ENCODE data around the gene NNT. TPM values are rescaled to one million over a fixed set of nuclear protein-coding genes. Genes with fewer than 3 reads are reported as not detected.
"Not testable (repeated sequence)": the region's sequence is repeated elsewhere in the genome, so short reads cannot be mapped to it uniquely, and the experiment has no call there.

Gene NNT
- total RNA-seq, 1 donor from 2014 or later = 56.3 TPM

DNA sequence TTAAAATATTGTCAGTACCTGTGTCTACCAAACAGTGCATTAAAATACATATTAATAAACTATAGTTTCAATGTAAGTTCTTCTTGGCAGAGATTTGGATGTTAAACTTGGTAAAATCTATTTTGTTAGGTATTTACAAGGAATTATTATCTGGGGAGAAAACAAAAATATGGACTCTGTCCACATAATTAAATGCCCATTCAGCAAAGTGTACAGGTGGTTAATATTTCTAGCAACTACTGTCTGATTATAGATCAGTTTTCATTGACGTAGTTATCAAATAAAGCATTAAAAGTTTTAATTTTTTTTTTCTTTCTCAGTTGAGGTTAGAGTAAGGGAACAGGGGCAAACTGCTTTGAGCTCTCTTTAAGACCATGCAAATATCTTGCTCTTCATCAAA is 88.9 kb downstream of the NNT start:
- H4K20me1 ChIP-seq (ENCODE audit: low read depth) = no peaks in the 10 kb centered on the region
- no peaks in the 10 kb centered on the region for H3K9me3 ChIP-seq (ENCODE audit: low read depth)
- no peak overlapping the region for H2AFZ ChIP-seq (replicated peaks)
- Mint-ChIP-seq H3K27me3 (ENCODE audit: insufficient read depth, low read depth) (no peaks in the 10 kb centered on the region), H3K27ac (no peak overlapping the region), H3K9me3 (peaks cover 18% of the 10 kb centered on the region), H3K4me1 (no peaks in the 10 kb centered on the region), H3K4me3 (no peak overlapping the region), H3K36me3 (peaks cover 35% of the 10 kb centered on the region)
- H3K9ac ChIP-seq = no peak overlapping the region
- no peaks in the 10 kb centered on the region for H3F3A ChIP-seq (ENCODE audit: low read depth)
- H3K27me3 ChIP-seq = no peaks in the 10 kb centered on the region
- no peaks in the 10 kb centered on the region for H3K36me3 ChIP-seq
- no peaks in the 10 kb centered on the region for H3K79me2 ChIP-seq (ENCODE audit: low read depth)
- no peak for DNase-seq (ENCODE audit: low spot score)
- H3K4me2 ChIP-seq = no peak overlapping the region
- H3K4me3 ChIP-seq = no peak overlapping the region
- H3K4me1 ChIP-seq = no peaks in the 10 kb centered on the region
- no peak overlapping the region for H3K27ac ChIP-seq
- no peak for TF ChIP-seq EZH2 (IDR thresholded peaks at IDR 0.05)
- TF ChIP-seq, protein P1, sequence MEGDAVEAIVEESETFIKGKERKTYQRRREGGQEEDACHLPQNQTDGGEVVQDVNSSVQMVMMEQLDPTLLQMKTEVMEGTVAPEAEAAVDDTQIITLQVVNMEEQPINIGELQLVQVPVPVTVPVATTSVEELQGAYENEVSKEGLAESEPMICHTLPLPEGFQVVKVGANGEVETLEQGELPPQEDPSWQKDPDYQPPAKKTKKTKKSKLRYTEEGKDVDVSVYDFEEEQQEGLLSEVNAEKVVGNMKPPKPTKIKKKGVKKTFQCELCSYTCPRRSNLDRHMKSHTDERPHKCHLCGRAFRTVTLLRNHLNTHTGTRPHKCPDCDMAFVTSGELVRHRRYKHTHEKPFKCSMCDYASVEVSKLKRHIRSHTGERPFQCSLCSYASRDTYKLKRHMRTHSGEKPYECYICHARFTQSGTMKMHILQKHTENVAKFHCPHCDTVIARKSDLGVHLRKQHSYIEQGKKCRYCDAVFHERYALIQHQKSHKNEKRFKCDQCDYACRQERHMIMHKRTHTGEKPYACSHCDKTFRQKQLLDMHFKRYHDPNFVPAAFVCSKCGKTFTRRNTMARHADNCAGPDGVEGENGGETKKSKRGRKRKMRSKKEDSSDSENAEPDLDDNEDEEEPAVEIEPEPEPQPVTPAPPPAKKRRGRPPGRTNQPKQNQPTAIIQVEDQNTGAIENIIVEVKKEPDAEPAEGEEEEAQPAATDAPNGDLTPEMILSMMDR (IDR thresholded peaks at IDR 0.05) = no peak
- no peak for TF ChIP-seq EZH2phosphoT487 (IDR thresholded peaks at IDR 0.05)

DNA sequence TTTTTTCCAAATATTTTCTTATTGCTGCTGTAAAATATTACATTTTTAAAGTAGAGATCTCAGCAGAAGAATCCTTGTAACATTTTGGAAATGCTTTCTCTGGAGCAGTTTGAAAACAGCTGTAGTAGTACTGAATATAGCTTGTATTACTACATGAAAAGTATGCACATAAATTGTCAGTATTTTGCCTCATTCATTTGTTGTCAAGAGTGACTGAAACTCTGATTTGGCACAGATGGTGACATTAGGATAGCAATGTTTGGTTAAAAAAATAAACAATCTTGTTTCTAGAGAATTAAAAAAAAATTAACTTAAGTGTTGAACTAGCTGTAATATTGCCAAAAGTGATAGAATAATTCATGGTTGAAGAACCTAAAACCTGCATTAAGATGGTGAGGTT is 90.4 kb downstream of the NNT start:
- H3K4me1 Mint-ChIP-seq = no peaks in the 10 kb centered on the region
- Histone ChIP-seq H4K20me1 (ENCODE audit: low read depth) (no peaks in the 10 kb centered on the region), H2AFZ (replicated peaks) (no peak overlapping the region), H3K9me3 (ENCODE audit: low read depth) (no peaks in the 10 kb centered on the region), H3K27me3 (no peaks in the 10 kb centered on the region), H3K4me2 (no peak overlapping the region), H3K4me3 (no peak overlapping the region), H3K79me2 (ENCODE audit: low read depth) (no peaks in the 10 kb centered on the region), H3K4me1 (no peaks in the 10 kb centered on the region), H3F3A (ENCODE audit: low read depth) (no peaks in the 10 kb centered on the region), H3K9ac (no peak overlapping the region), H3K36me3 (no peaks in the 10 kb centered on the region), H3K27ac (no peak overlapping the region)
- H3K36me3 Mint-ChIP-seq = peaks cover 34% of the 10 kb centered on the region
- peaks cover 23% of the 10 kb centered on the region for H3K9me3 Mint-ChIP-seq
- H3K27me3 Mint-ChIP-seq (ENCODE audit: insufficient read depth, low read depth) = no peaks in the 10 kb centered on the region
- no peak for DNase-seq (ENCODE audit: low spot score)
- no peak for TF ChIP-seq EZH2phosphoT487 (IDR thresholded peaks at IDR 0.05)
- TF ChIP-seq, protein P1 (IDR thresholded peaks at IDR 0.05) = no peak
- no peak for TF ChIP-seq EZH2 (IDR thresholded peaks at IDR 0.05)
- no peak overlapping the region for H3K27ac Mint-ChIP-seq
- H3K4me3 Mint-ChIP-seq = no peak overlapping the region

DNA sequence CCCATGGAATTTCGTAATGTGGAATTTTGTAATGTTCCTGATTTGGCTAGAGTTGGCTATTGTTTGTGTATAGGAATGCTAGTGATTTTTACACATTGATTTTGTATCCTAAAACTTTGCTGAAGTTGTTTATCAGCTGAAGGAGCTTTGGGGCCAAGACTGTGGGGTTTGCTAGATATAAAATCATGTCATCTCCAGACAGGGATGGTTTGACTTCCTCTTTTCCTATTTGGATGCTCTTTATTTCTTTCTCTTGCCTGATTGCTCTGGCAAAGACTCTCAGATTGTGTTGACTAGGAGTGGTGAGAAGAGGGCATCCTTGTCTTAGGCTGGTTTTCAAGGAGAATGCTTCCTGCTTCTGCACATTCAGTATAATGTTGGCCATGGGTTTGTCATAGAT is 91.0 kb downstream of the NNT start:
- H2AFZ ChIP-seq (replicated peaks) = no peak overlapping the region
- no peak overlapping the region for H3K4me3 Mint-ChIP-seq
- no peaks in the 10 kb centered on the region for H3K27me3 ChIP-seq
- H3K9ac ChIP-seq = no peak overlapping the region
- peaks cover 33% of the 10 kb centered on the region for H3K36me3 Mint-ChIP-seq
- H3K9me3 Mint-ChIP-seq = peaks cover 23% of the 10 kb centered on the region
- H4K20me1 ChIP-seq (ENCODE audit: low read depth) = no peaks in the 10 kb centered on the region
- H3K27ac Mint-ChIP-seq = no peak overlapping the region
- TF ChIP-seq EZH2 (IDR thresholded peaks at IDR 0.05) = no peak
- TF ChIP-seq, protein P1 (IDR thresholded peaks at IDR 0.05) = no peak
- no peak for TF ChIP-seq EZH2phosphoT487 (IDR thresholded peaks at IDR 0.05)
- no peaks in the 10 kb centered on the region for H3K27me3 Mint-ChIP-seq (ENCODE audit: insufficient read depth, low read depth)
- H3K4me1 Mint-ChIP-seq = no peaks in the 10 kb centered on the region
- H3F3A ChIP-seq (ENCODE audit: low read depth) = no peaks in the 10 kb centered on the region
- no peak overlapping the region for H3K27ac ChIP-seq
- H3K79me2 ChIP-seq (ENCODE audit: low read depth) = no peaks in the 10 kb centered on the region
- DNase-seq (ENCODE audit: low spot score) = no peak
- H3K36me3 ChIP-seq = no peaks in the 10 kb centered on the region
- H3K4me3 ChIP-seq = no peak overlapping the region
- H3K4me1 ChIP-seq = no peaks in the 10 kb centered on the region
- no peak overlapping the region for H3K4me2 ChIP-seq
- no peaks in the 10 kb centered on the region for H3K9me3 ChIP-seq (ENCODE audit: low read depth)

DNA sequence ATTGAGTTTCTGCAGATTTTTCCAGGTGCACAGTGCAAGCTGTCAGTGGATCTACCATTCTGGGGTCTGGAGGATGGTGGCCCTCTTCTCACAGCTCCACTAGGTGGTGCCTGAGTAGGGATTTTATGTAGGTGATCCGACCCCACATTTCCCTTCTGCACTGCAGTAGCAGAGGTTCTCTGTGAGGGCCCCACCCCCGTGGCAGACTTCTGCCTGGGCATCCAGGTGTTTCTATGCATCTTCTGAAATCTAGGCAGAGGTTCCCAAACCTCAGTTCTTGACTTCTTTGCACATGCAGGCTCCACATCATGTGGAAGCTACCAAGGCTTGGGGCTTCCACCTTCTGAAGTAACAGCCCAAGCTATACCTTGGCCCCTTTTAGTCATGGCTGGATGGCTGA is 93.5 kb downstream of the NNT start:
- not testable (repeated sequence) for DNase-seq (ENCODE audit: low spot score); H2AFZ ChIP-seq (replicated peaks); H3K79me2 ChIP-seq (ENCODE audit: low read depth); H3K4me3 ChIP-seq; H3K4me1 ChIP-seq; H3K36me3 ChIP-seq; H3F3A ChIP-seq (ENCODE audit: low read depth); H3K4me1 Mint-ChIP-seq; H3K27ac Mint-ChIP-seq; H3K9me3 ChIP-seq (ENCODE audit: low read depth); H4K20me1 ChIP-seq (ENCODE audit: low read depth); H3K27me3 ChIP-seq; H3K27me3 Mint-ChIP-seq (ENCODE audit: insufficient read depth, low read depth); H3K4me3 Mint-ChIP-seq; H3K4me2 ChIP-seq; H3K27ac ChIP-seq; H3K9ac ChIP-seq
- peaks cover 19% of the 10 kb centered on the region for H3K36me3 Mint-ChIP-seq
- H3K9me3 Mint-ChIP-seq = peaks cover 23% of the 10 kb centered on the region

All from neural progenitor cell (in vitro differentiated cells).